SK-N-SH treated with all-trans-retinoic acid at 6 μM for 48 hours (cell line): Measurements from ENCODE around the gene ACTL8.

ENCODE experiments used
- ATAC-seq: fragments of 200-7000 bp; cut with Tn5 transposase; 3 replicates; pipeline ENCODE4 v1.9.1; 2020; ENCODE audit warnings: mild to moderate bottlenecking, moderate library complexity
- BACH2 ChIP-seq: fragments of 250-450 bp; sonication (Bioruptor Pico); IDR thresholded peaks from 2 replicates; pipeline ENCODE4 v1.9.0; 2021; ENCODE audit warnings: mild to moderate bottlenecking, borderline replicate concordance
- CREB5 ChIP-seq: fragments of 250-450 bp; sonication (Bioruptor Pico); IDR thresholded peaks from 2 replicates; pipeline ENCODE4 v1.5.1; 2020; ENCODE audit warnings: low read depth, mild to moderate bottlenecking, moderate library complexity
- CSRNP3 ChIP-seq: fragments of 250-450 bp; sonication (Bioruptor Pico); IDR thresholded peaks from 2 replicates; pipeline ENCODE4 v1.5.1; 2021; ENCODE audit warnings: mild to moderate bottlenecking, moderate library complexity
- ESRRG ChIP-seq: fragments of 250-450 bp; sonication (Bioruptor Pico); IDR thresholded peaks from 2 replicates; pipeline ENCODE4 v1.6.1; 2021; ENCODE audit warnings: mild to moderate bottlenecking
- ISL1 ChIP-seq: fragments of 250-450 bp; sonication (Bioruptor Pico); IDR thresholded peaks from 2 replicates; pipeline ENCODE4 v2.1.2; 2022; ENCODE audit warnings: mild to moderate bottlenecking, moderate library complexity
- OSR1 ChIP-seq: fragments of 250-450 bp; sonication (Bioruptor Pico); IDR thresholded peaks from 2 replicates; pipeline ENCODE4 v1.8.0; 2022; ENCODE audit warnings: moderate library complexity, mild to moderate bottlenecking, inconsistent platforms
- PATZ1 ChIP-seq: fragments of 250-450 bp; sonication (Bioruptor Pico); IDR thresholded peaks from 2 replicates; pipeline ENCODE4 v1.8.0; 2020; ENCODE audit warnings: mild to moderate bottlenecking, moderate library complexity, borderline replicate concordance
- PPARA ChIP-seq: fragments of 250-450 bp; sonication (Bioruptor Pico); IDR thresholded peaks from 2 replicates; pipeline ENCODE4 v1.5.0; 2020; ENCODE audit warnings: mild to moderate bottlenecking, borderline replicate concordance
- RARB ChIP-seq: fragments of 250-450 bp; sonication (Bioruptor Pico); IDR thresholded peaks from 2 replicates; pipeline ENCODE4 v1.8.0; 2021; ENCODE audit warnings: mild to moderate bottlenecking, moderate library complexity
- TCF4 ChIP-seq: fragments of 250-450 bp; sonication (Bioruptor Pico); IDR thresholded peaks from 2 replicates; pipeline ENCODE4 v1.8.0; 2021; ENCODE audit warnings: mild to moderate bottlenecking, moderate library complexity, borderline replicate concordance
- ZFP3 ChIP-seq: fragments of 250-450 bp; sonication (Bioruptor Pico); IDR thresholded peaks from 2 replicates; pipeline ENCODE4 v1.5.0; 2020; ENCODE audit warnings: mild to moderate bottlenecking, moderate library complexity
- ZNF565 ChIP-seq: fragments of 450-650 bp; formaldehyde crosslinking; conservative IDR thresholded peaks from 2 replicates; pipeline ENCODE4 v1.5.0; 2020; ENCODE audit warnings: low read depth, mild to moderate bottlenecking, moderate library complexity
- ZNF8 ChIP-seq: fragments of 450-650 bp; formaldehyde crosslinking; IDR thresholded peaks from 2 replicates; pipeline ENCODE4 v1.5.0; 2020; ENCODE audit warnings: mild to moderate bottlenecking, moderate library complexity
- TF ChIP-seq, protein P1 (sequence below): fragments of 250-450 bp; sonication (Bioruptor Pico); IDR thresholded peaks from 2 replicates; pipeline ENCODE4 v1.5.0; 2020; ENCODE audit warnings: mild to moderate bottlenecking, moderate library complexity
- TF ChIP-seq, protein P2 (sequence below): fragments of 250-450 bp; sonication (Bioruptor Pico); IDR thresholded peaks from 2 replicates; pipeline ENCODE4 v1.8.0; 2021; ENCODE audit warnings: low read depth, mild to moderate bottlenecking, moderate library complexity, borderline replicate concordance

ACTL8 gene

GRCh38 chr1:17798799-17799382, 43.8 kb downstream of the ACTL8 start (continued):
- TF ChIP-seq, protein P1, sequence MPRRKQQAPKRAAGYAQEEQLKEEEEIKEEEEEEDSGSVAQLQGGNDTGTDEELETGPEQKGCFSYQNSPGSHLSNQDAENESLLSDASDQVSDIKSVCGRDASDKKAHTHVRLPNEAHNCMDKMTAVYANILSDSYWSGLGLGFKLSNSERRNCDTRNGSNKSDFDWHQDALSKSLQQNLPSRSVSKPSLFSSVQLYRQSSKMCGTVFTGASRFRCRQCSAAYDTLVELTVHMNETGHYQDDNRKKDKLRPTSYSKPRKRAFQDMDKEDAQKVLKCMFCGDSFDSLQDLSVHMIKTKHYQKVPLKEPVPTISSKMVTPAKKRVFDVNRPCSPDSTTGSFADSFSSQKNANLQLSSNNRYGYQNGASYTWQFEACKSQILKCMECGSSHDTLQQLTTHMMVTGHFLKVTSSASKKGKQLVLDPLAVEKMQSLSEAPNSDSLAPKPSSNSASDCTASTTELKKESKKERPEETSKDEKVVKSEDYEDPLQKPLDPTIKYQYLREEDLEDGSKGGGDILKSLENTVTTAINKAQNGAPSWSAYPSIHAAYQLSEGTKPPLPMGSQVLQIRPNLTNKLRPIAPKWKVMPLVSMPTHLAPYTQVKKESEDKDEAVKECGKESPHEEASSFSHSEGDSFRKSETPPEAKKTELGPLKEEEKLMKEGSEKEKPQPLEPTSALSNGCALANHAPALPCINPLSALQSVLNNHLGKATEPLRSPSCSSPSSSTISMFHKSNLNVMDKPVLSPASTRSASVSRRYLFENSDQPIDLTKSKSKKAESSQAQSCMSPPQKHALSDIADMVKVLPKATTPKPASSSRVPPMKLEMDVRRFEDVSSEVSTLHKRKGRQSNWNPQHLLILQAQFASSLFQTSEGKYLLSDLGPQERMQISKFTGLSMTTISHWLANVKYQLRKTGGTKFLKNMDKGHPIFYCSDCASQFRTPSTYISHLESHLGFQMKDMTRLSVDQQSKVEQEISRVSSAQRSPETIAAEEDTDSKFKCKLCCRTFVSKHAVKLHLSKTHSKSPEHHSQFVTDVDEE (CRISPR knock-in tag) = no peak
- no peak for TF ChIP-seq CREB5 (CRISPR knock-in tag)
- no peak for TF ChIP-seq ZNF565 (CRISPR knock-in tag)
- TF ChIP-seq BACH2 (CRISPR knock-in tag) = no peak
- TF ChIP-seq ISL1 (CRISPR knock-in tag) = no peak
- TF ChIP-seq ESRRG (CRISPR knock-in tag) = no peak
- TF ChIP-seq RARB = no peak

DNA sequence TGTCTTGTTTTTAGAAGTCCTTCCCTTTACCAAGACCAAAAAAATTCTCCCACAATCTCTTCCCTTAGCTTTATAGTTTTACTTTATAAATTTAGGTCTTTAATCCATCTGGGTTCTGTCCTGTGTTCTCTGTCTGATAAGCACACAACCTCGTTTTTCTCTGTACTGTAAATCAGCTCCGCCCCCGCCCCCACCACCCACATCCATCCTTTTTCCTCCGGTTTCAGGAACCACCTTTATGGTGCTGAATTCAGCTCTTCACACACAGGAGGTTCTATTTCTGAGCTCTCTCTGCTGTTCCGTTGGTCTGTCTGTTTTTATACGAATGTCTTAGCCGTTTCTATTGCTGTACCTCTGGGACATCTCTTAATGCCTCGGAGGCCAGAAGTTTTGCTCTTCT, 44.5 kb downstream of the ACTL8 start:
- no peak for ATAC-seq
- TF ChIP-seq ISL1 (CRISPR knock-in tag) (no peak), RARB (no peak)

GRCh38 chr1:17802164-17802563, 47.0 kb downstream of the ACTL8 start:
- TF ChIP-seq, protein P1 (CRISPR knock-in tag) = no peak
- TF ChIP-seq PPARA (CRISPR knock-in tag) (no peak), CSRNP3 (no peak), PATZ1 (CRISPR knock-in tag) (no peak), ZNF8 (no peak), ESRRG (CRISPR knock-in tag) (no peak), CREB5 (CRISPR knock-in tag) (no peak)
- ATAC-seq = no peak

GRCh38 chr1:17802945-17803344, 47.8 kb downstream of the ACTL8 start:
- no peak for ATAC-seq
- TF ChIP-seq ZNF8 (no peak), PPARA (CRISPR knock-in tag) (no peak), OSR1 (CRISPR knock-in tag) (no peak), ZNF565 (CRISPR knock-in tag) (no peak), ESRRG (CRISPR knock-in tag) (no peak), CREB5 (CRISPR knock-in tag) (no peak), RARB (no peak), TCF4 (CRISPR knock-in tag) (no peak), BACH2 (CRISPR knock-in tag) (no peak), ZFP3 (no peak)
- TF ChIP-seq, protein P1 (CRISPR knock-in tag) = no peak
- TF ChIP-seq, protein P2, sequence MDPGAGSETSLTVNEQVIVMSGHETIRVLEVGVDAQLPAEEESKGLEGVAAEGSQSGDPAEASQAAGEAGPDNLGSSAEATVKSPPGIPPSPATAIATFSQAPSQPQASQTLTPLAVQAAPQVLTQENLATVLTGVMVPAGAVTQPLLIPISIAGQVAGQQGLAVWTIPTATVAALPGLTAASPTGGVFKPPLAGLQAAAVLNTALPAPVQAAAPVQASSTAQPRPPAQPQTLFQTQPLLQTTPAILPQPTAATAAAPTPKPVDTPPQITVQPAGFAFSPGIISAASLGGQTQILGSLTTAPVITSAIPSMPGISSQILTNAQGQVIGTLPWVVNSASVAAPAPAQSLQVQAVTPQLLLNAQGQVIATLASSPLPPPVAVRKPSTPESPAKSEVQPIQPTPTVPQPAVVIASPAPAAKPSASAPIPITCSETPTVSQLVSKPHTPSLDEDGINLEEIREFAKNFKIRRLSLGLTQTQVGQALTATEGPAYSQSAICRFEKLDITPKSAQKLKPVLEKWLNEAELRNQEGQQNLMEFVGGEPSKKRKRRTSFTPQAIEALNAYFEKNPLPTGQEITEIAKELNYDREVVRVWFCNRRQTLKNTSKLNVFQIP (CRISPR knock-in tag) = no peak
